ENCODE measurements around the gene BRIP1.

BRIP1 gene

DNA sequence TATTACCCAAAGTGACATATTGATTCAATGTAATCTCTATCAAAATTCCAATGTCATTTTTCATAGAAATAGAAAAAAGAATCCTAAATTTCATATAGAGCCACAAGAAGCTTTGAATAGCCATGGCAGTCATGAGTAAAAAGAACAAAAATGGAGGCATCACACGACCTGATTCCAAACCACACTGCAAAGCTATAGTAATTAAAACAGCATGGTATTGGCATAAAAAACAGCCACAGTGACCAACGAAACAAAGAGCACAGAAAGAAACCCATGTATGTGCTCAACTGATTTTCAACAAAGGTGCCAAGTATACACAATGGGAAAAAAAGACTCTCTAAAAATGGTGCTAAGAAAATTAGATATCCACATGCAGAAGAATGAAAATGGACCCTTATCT lies 101.5 kb downstream of the BRIP1 start:
- no peak for DNase-seq (ENCODE audit: insufficient read length, low spot score)
- TF ChIP-seq, protein P1, sequence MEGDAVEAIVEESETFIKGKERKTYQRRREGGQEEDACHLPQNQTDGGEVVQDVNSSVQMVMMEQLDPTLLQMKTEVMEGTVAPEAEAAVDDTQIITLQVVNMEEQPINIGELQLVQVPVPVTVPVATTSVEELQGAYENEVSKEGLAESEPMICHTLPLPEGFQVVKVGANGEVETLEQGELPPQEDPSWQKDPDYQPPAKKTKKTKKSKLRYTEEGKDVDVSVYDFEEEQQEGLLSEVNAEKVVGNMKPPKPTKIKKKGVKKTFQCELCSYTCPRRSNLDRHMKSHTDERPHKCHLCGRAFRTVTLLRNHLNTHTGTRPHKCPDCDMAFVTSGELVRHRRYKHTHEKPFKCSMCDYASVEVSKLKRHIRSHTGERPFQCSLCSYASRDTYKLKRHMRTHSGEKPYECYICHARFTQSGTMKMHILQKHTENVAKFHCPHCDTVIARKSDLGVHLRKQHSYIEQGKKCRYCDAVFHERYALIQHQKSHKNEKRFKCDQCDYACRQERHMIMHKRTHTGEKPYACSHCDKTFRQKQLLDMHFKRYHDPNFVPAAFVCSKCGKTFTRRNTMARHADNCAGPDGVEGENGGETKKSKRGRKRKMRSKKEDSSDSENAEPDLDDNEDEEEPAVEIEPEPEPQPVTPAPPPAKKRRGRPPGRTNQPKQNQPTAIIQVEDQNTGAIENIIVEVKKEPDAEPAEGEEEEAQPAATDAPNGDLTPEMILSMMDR (IDR thresholded peaks at IDR 0.05; ENCODE audit: insufficient read depth, missing control alignments), result no peak
- no peak for FAIRE-seq

DNA sequence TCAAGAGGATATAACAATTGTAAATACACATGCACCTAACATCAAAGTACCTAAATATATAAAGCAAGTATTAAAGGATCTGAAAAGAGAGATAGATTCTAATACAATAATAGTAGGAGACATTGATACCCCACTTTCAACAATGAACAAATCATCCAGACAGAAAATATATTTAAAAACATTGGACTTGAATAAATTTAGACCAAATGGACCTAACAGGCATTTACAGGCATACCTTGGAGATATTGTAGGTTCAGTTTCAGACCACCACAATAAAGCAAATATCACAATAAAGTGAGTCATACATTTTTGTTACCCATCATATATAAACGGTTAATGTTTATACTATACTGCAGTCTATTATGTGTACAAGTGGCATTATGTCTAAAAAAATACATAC lies 104.0 kb downstream of the BRIP1 start:
- DNase-seq (ENCODE audit: insufficient read length, low spot score), result no peak
- TF ChIP-seq, protein P1 (IDR thresholded peaks at IDR 0.05; ENCODE audit: insufficient read depth, missing control alignments), result no peak

DNA sequence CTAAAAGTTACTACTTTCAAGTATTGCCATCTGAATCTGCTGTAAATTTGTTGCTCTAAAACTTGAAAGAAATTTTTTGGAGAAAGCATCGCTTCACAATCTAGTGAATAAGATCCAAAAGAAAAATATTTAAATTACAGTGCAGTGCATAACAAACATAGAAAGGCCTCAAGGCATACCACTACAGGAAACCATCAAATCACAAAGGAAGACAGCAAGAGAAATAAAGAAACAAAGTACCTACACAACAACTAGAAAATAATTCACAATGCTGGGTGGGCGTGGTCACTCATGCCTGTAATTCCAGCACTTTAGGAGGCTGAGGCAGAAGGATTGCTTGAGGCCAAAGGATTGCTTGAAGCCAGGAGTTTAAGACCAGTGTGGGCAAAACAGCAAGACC lies 104.9 kb downstream of the BRIP1 start:
- TF ChIP-seq, protein P1 (IDR thresholded peaks at IDR 0.05; ENCODE audit: insufficient read depth, missing control alignments), result no peak
- no peak for FAIRE-seq
- DNase-seq (ENCODE audit: insufficient read length, low spot score), result no peak

More for the DNA sequence above, 104.0 kb downstream of the BRIP1 start:
- no peak for FAIRE-seq

DNA sequence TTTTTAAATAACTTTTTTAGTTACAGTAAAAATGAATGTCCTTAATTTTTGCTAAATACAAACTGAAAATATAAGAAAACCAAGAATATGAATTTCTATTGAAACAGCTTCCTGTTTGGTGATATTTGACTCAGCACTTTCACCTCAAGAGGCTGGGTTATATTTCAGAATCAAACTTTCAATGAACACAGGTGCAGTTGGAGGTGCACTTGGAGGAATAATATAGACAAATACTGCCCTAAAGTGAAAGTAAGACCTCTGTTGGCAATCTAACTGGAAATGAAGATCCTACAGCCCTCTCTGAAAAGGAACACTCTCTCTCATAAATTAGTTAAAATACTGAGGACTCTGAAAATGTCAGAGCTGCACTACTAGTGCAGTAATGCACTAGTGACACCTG lies 106.2 kb downstream of the BRIP1 start:
- DNase-seq (ENCODE audit: insufficient read length, low spot score) (no peak), FAIRE-seq (no peak)
- TF ChIP-seq, protein P1 (IDR thresholded peaks at IDR 0.05; ENCODE audit: insufficient read depth, missing control alignments), result no peak

DNA sequence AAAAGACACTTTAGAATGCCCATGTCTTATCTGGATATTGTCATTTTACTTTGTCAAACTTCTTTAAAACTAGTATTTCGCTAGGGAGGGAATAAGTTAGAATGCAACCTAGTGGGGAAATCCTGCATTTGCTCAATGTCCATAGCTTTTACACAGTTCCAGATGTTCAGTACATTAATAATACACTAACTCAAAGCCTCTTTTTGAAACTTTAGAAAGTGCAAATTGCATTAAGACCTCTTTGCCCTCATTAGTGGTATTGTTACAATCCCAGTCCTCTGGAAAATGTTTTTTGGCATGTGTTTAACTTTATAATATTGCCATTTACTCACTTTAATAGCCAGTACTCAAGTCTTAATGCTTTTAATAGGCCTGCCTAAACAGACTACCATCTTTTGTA lies 106.8 kb downstream of the BRIP1 start:
- DNase-seq (ENCODE audit: insufficient read length, low spot score) (no peak), FAIRE-seq (no peak)
- TF ChIP-seq, protein P1 (IDR thresholded peaks at IDR 0.05; ENCODE audit: insufficient read depth, missing control alignments), result no peak

DNA sequence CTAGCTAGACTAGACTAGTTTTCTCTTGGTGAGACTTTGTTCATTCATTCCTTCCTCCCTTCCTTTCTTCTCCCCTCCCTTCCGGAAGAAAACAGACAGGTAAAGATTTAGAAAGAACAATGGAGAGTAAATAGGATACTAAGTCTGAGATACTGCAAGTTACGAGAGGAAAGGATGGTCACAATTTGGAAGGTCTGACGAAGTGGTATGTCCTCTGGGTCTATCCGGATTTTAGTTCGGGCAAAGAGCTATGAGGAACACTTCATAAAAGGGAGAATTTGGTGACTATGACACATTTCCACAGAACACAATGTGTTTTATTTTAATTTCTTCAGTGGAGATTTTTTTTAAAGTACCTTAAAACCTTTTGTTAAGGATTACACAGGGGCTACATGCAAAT lies 107.7 kb downstream of the BRIP1 start:
- TF ChIP-seq, protein P1 (IDR thresholded peaks at IDR 0.05; ENCODE audit: insufficient read depth, missing control alignments), result no peak
- DNase-seq (ENCODE audit: insufficient read length, low spot score), result no peak
- FAIRE-seq, result no peak

DNA sequence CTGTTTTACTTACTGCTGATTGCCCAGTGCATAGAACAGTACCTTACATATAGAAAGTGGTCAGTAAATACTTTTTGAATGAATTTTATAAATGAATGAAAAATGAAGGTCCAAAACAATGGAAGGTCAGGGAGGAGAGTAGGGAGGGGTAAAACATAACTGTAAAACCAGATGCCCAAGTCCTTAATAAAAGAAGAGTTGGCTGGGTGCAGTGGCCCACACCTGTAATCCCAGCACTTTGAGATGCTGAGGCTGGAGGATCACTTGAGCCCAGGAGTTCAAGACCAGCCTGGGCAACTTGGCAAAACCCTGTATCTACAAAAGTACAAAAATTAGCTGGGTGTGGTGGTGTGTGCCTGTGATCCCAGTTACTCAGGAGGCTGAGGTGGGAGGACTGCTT lies 108.2 kb downstream of the BRIP1 start:
- DNase-seq (ENCODE audit: insufficient read length, low spot score) (no peak), FAIRE-seq (no peak)
- TF ChIP-seq, protein P1 (IDR thresholded peaks at IDR 0.05; ENCODE audit: insufficient read depth, missing control alignments), result no peak
